ENCODE measurements around the gene STON1. TPM values are rescaled to one million over a fixed set of nuclear protein-coding genes. Genes with fewer than 3 reads are reported as not detected.

STON1 gene
- total RNA-seq, 1 donor from 2014 or later = 35.2 TPM

DNA sequence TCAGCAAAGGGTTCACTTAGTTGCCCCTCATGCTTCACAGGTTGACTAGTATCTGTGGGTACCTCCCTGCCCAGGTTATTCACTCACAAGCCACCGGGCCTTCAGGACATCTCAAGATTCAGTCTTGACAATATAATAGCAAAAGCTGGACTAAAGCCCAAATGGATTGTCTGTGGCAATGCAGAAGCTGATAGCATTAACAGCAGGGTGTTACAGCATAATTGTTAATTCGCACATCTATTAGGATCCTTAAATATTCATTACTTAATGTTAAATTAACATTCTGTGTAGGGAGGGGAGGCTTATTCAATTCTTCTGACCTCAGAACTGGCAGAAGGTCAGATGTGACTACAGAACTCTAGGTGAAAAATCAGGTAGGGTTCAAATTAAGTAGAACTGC lies 67.5 kb downstream of the STON1 start:
- TF ChIP-seq, protein P1, sequence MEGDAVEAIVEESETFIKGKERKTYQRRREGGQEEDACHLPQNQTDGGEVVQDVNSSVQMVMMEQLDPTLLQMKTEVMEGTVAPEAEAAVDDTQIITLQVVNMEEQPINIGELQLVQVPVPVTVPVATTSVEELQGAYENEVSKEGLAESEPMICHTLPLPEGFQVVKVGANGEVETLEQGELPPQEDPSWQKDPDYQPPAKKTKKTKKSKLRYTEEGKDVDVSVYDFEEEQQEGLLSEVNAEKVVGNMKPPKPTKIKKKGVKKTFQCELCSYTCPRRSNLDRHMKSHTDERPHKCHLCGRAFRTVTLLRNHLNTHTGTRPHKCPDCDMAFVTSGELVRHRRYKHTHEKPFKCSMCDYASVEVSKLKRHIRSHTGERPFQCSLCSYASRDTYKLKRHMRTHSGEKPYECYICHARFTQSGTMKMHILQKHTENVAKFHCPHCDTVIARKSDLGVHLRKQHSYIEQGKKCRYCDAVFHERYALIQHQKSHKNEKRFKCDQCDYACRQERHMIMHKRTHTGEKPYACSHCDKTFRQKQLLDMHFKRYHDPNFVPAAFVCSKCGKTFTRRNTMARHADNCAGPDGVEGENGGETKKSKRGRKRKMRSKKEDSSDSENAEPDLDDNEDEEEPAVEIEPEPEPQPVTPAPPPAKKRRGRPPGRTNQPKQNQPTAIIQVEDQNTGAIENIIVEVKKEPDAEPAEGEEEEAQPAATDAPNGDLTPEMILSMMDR (IDR thresholded peaks at IDR 0.05) = no peak
- intact Hi-C loops (cut with DNase I) = no loop called here
- Histone ChIP-seq H3K9me3 (no peaks in the 10 kb centered on the region), H3K36me3 (peaks cover 34% of the 10 kb centered on the region), H3K4me1 (no peaks in the 10 kb centered on the region), H3K4me3 (no peak overlapping the region), H3K27me3 (no peaks in the 10 kb centered on the region), H3K27ac (no peak overlapping the region)
- no peak for DNase-seq
- ATAC-seq = no peak

DNA sequence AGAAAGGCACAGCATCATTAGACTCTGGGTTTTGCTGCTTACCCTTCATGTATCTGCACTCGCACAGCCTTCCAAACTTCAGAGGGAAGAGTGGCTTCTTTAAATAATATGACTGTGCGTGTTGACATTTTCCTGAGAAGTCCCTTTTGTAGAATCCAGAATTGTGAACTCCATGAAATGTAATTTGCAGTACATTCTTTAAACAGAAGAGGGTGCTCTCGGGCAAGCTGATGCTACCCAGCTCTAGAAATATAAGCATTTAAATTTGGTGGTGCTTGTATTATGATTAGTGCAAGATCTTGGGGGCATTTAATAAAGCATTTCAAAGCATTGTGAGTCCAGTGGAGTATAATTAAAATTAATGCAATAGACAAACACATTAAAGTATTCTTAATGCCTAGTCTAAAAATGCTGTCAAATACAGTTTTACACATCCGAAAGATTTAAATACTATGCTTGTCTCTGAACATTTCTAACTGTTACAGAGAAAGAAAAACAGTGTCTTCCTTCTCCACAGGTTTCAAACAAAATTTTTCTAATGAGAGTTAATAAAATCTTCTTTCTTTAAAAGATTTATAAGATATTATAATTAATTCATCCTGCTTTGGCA lies 70.4 kb downstream of the STON1 start:
- intact Hi-C loops (cut with DNase I) = no loop called here
- Histone ChIP-seq H3K27me3 (no peaks in the 10 kb centered on the region), H3K36me3 (peaks cover 24% of the 10 kb centered on the region), H3K9me3 (no peaks in the 10 kb centered on the region), H3K4me1 (no peaks in the 10 kb centered on the region), H3K4me3 (no peak overlapping the region), H3K27ac (no peak overlapping the region)
- TF ChIP-seq, protein P1 (IDR thresholded peaks at IDR 0.05) = peak; percentile 74
- DNase-seq (no peak), ATAC-seq (peak; percentile 71)

DNA sequence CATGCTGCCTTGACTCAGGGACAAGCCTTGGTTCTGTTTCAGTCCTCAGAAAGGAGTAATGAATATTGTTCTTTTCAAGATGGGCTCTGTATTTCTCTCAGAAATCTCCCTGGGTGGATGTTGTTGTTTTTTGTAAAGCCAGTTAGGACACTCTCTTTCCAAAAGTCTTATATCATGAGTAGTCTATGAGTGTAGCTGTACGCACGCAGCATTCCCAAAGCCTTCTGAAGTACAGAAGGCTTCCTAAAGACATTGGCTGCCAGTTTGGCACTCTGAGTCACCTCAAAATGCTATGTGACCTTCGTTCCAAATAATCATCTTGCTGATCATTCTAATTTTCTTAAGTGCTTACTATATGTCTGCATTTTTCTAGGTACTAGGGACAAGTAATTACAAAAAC lies 71.0 kb downstream of the STON1 start:
- TF ChIP-seq, protein P1 (IDR thresholded peaks at IDR 0.05) = no peak
- DNase-seq (no peak), ATAC-seq (no peak)
- Histone ChIP-seq H3K4me3 (no peak overlapping the region), H3K4me1 (no peaks in the 10 kb centered on the region), H3K27me3 (no peaks in the 10 kb centered on the region), H3K27ac (no peak overlapping the region), H3K36me3 (peaks cover 18% of the 10 kb centered on the region), H3K9me3 (no peaks in the 10 kb centered on the region)
- intact Hi-C loops (cut with DNase I) = no loop called here

DNA sequence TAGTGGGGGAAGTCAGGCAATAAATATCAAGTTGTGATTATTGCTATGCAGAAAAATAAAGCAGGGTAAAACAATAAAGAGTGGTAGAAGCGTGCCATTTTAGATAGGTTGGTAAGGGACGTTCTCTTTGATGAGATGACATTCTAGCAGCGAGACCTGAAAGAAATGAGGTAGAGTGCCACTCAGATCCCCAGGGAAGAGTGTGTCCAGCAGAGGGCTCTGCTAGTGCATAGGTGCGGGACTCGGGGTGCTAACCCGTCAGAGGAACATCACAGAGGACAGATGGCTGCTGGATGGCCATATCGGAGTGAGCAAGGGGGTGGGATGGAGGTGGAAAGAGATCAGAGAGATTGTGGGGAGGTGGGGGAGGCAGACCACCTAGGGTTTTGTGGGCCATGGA lies 71.4 kb downstream of the STON1 start:
- no peaks in the 10 kb centered on the region for H3K27me3 ChIP-seq
- H3K27ac ChIP-seq = no peak overlapping the region
- H3K4me3 ChIP-seq = no peak overlapping the region
- intact Hi-C loops (cut with DNase I) = no loop called here
- H3K36me3 ChIP-seq = peaks cover 16% of the 10 kb centered on the region
- no peaks in the 10 kb centered on the region for H3K4me1 ChIP-seq
- no peaks in the 10 kb centered on the region for H3K9me3 ChIP-seq
- DNase-seq (no peak), ATAC-seq (peak; percentile 84)
- TF ChIP-seq, protein P1 (IDR thresholded peaks at IDR 0.05) = peak; percentile 36

DNA sequence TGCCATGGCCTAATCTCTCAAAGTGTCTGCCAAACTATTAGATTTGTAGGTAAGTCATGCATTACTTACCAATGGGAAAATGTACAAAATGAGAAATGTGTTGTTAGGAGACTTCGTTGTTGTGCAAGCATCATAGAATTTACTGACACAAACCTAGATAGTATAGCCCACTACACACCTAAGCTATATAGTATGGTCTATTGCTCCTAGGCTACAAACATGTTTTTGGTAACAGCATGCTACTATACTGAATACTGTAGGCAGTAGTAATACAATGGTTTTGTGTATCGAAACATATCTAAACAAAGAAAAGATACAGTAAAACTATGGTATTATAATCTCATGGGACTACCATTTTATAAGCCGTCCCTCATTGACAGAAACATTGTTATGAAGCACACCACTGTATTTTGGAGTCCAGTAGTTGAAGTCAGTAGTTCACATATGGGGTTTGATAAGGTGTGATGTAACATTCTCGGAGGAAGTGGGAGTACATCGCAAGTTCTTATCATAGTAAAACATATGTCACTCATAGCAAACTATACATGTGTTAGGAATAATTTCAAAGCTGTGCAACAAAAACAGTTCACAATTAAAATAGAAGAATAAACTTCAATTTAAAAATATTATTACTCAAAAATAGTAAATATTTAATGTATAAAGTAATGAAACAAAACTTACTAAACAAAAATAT lies 75.7 kb downstream of the STON1 start:
- DNase-seq (no peak), ATAC-seq (no peak)
- Histone ChIP-seq H3K4me1 (no peaks in the 10 kb centered on the region), H3K9me3 (no peaks in the 10 kb centered on the region), H3K27ac (no peak overlapping the region), H3K4me3 (no peak overlapping the region), H3K36me3 (no peaks in the 10 kb centered on the region), H3K27me3 (no peaks in the 10 kb centered on the region)
- TF ChIP-seq, protein P1 (IDR thresholded peaks at IDR 0.05) = no peak
- intact Hi-C loops (cut with DNase I) = no loop called here
